RWPE1 (cell line): ENCODE measurements around the gene ASPA.

Experiments used
- CTCF ChIA-PET: fragments of 350-600 bp; sonication (Branson Sonifier 250); formaldehyde crosslinking; extraction: SDS; loops from one replicate; lab custom pipeline; 2021; lab: Yijun Ruan, JAX
- POLR2A ChIA-PET: fragments of 400-600 bp; formaldehyde crosslinking; extraction: SDS; loops from one replicate; lab custom pipeline; 2020; ENCODE audit warnings: antibody characterized with exemption; ENCODE audit not compliant: low non-redundant PET; lab: Yijun Ruan, JAX
- DNase-seq: peaks from one replicate; pipeline ENCODE4 v3.0.0; 2012; ENCODE audit warnings: low spot score
- H3K27ac ChIP-seq: fragments of 450-650 bp; 2 replicates; pipeline ENCODE4 v1.5.1; 2017
- TF ChIP-seq, protein P1 (sequence below): fragments of 450-650 bp; conservative IDR thresholded peaks from 2 replicates; pipeline ENCODE4 v1.5.1; 2017; ENCODE audit warnings: low read depth, mild to moderate bottlenecking

Gene ASPA

DNA sequence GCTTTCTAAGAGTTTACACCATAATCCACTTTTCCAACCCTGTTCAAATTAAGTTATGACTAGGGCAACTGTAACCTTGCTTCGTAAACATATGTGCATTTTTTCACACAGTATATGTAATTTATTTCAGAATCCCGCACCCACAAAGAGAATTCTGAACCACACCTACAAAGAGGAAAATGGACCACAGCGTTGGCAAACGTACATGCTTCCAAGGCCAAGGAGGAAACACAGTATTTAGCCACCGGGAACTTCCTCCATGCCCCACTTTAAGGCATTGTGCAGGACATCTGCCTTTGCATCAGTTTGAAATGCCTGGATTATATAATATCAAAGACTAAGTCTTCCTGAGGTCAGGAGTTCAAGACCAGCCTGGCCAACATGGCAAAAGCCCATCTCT is 6.3 kb upstream of the ASPA start:
- H3K27ac ChIP-seq, result no peak overlapping the region
- POLR2A ChIA-PET, result no interaction called here
- CTCF ChIA-PET, result interaction anchor here (0.6 kb wide), 1 partner anchor 329 kb away, joined by 4 read pairs; no protein-coding TSS in a partner anchor
- TF ChIP-seq, protein P1, sequence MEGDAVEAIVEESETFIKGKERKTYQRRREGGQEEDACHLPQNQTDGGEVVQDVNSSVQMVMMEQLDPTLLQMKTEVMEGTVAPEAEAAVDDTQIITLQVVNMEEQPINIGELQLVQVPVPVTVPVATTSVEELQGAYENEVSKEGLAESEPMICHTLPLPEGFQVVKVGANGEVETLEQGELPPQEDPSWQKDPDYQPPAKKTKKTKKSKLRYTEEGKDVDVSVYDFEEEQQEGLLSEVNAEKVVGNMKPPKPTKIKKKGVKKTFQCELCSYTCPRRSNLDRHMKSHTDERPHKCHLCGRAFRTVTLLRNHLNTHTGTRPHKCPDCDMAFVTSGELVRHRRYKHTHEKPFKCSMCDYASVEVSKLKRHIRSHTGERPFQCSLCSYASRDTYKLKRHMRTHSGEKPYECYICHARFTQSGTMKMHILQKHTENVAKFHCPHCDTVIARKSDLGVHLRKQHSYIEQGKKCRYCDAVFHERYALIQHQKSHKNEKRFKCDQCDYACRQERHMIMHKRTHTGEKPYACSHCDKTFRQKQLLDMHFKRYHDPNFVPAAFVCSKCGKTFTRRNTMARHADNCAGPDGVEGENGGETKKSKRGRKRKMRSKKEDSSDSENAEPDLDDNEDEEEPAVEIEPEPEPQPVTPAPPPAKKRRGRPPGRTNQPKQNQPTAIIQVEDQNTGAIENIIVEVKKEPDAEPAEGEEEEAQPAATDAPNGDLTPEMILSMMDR, result no peak
- no peak for DNase-seq

DNA sequence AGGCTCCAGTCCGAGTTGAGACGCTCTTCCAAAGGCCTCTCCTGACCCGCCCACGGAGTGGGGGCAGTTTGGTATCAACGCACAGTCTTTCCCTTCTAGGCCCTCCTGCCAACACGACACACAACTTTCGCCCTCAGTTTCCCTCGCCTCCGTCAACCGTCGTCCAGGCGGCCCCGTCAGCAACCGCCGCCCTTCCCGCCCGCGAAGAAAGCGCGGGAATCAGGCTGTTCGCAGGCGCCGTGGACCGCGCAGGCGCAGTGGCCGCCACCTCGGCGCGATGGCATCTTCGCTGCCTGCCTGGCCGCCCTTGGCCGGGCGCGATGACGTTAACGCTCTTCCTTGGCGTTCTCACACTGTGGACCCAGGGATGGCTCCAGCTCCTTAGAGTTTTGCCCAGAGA is 4.2 kb upstream of the ASPA start, which contains the start of gene SPATA22:
TSS of gene SPATA22 (minus strand) at position 221 of the 400 bp plus-strand sequence. CDS start 2,494 bp downstream, outside the sequence.
- H3K27ac ChIP-seq, result no peak within 1 kb of the TSS
- TF ChIP-seq, protein P1, result no peak
- POLR2A ChIA-PET, result no interaction called here
- CTCF ChIA-PET, result no interaction called here
- DNase-seq, result no peak

DNA sequence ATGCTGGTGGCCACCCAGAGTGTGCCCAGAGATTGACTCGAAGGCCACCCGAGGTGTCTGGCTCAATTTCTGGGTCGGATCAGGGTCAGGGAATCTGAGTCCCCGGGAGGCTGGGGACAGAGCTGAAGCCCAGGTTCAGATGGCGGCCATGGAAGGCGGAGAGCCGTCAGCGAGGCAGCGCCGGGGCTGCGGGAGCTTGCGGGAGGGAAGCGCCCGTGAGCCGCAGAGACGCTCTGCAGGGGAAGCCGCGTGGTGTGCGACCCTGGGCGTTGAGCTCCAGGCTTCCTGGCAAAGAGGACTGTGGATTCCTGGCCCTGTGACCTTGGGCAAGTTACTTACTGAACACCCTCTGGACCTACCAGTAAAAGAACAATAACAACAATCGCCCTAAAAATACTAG is 3.7 kb upstream of the ASPA start:
- POLR2A ChIA-PET, result no interaction called here
- DNase-seq, result no peak
- CTCF ChIA-PET, result no interaction called here
- TF ChIP-seq, protein P1, result no peak
- no peak overlapping the region for H3K27ac ChIP-seq

DNA sequence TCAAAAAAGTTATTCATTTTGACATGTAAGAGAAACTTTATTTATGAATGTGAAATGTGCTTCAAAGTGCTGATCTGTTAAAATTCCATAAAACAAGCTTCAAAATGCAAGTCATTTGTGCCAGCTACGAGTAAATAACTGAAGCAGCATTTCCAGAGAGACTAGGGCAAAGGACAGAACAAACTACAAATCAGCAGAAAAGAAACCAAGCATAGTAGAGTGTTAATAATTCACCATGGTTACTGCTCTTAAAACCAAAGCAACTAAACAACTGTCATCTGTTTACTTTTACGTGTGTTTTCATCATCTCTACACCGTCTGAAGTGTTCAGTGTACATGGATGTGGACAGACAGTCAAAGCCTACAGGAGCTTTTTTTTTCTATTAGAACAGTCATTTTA is 1.6 kb upstream of the ASPA start:
- no peak overlapping the region for H3K27ac ChIP-seq
- CTCF ChIA-PET, result no interaction called here
- TF ChIP-seq, protein P1, result no peak
- POLR2A ChIA-PET, result no interaction called here
- DNase-seq, result no peak

DNA sequence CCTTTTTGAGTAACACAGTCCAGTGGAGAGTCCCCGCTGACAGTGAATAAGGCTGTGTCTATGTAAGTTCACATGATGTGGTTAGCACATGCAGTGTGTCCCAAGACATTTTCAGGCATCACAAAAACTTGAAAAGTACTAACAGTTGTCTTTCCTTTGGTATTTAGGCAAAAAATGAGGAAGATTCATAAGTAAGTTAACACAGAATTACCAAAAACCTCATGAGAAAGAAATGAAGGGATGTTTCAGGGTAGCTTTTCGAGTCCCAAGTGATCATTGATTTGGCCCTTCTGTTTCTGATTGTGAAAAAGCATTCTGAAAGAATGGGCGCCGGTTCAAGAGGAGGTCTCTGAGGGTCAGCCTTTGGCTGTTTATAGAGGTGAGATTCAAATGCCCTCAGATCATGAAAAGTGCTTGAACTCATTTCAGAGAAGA is 529 bp upstream of the ASPA start:
- no peak overlapping the region for H3K27ac ChIP-seq
- CTCF ChIA-PET, result no interaction called here
- POLR2A ChIA-PET, result no interaction called here
- DNase-seq, result no peak
- TF ChIP-seq, protein P1, result no peak

DNA sequence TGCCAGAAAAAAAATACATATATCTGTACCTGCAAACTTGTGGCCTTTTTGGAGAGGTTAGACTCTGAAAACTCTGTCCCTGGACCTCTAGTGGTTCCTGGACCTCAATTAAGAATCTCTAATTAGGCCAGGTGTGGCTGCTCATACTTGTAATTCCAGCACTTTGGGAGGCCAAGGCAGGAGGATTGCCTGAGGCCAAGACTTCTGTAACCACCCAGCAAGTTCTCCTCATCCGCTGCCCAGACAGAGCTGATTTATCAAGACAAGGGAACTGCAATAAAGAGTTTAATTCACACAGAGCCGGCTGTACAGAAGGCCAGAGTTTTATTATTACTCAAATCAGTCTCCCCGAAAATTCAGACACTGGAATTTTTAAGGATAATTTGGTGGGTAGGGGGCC is 4.2 kb downstream of the ASPA start:
- POLR2A ChIA-PET, result no interaction called here
- H3K27ac ChIP-seq, result no peak overlapping the region
- TF ChIP-seq, protein P1, result no peak
- DNase-seq, result no peak
- CTCF ChIA-PET, result interaction anchor here (0.6 to 0.7 kb wide), 2 partner anchors 288 to 1036 kb away, joined by 3 read pairs; no protein-coding TSS in a partner anchor

DNA sequence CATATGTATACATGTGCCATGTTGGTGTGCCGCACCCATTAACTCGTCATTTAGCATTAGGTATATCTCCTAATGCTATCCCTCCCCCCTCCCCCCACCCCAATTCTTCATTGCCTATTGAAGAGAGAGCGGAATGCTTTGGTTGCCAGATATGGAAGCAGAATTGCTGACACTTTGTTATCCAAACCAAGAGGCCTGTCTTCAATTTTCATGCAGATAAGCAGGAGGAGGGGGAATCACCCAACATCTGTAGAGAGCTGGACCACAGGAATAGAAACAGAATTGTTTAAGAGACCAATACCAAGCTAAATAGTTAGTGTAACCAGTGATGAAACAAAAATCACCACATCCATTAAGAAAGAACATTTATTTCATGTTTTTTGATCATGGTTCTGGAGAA is 7.1 kb downstream of the ASPA start:
- no peak for DNase-seq
- TF ChIP-seq, protein P1, result no peak
- no peak overlapping the region for H3K27ac ChIP-seq
- CTCF ChIA-PET, result no interaction called here
- POLR2A ChIA-PET, result no interaction called here
